Endothelial cell of umbilical vein (primary cell): ENCODE measurements around the gene EIF2B4. TPM values are rescaled to one million over a fixed set of nuclear protein-coding genes. Genes with fewer than 3 reads are reported as not detected.
A peak's percentile ranks its signal among the peaks of the same experiment; 100 is the strongest.

Experiments
- BruUV-seq: library from RNA; stranded (reverse); fragments of 400-500 nt; replicated peaks from 2 replicates; lab custom pipeline; 2021; lab: Mats Ljungman, UMichigan
- CTCF ChIA-PET: fragments of 300-600, 350-600 bp; sonication (Branson Sonifier 250); formaldehyde crosslinking; loops from one replicate; lab custom pipeline; 2021; ENCODE audit warnings: antibody characterized with exemption, inconsistent platforms; lab: Charles Lee
- POLR2A ChIA-PET: fragments of 300-600, 350-600 bp; sonication (Branson Sonifier 250); formaldehyde crosslinking; loops from one replicate; lab custom pipeline; 2021; ENCODE audit warnings: antibody characterized with exemption, inconsistent platforms; lab: Charles Lee
- DNase-seq: peaks from one replicate; pipeline ENCODE4 v3.0.0-alpha.2; 2011; ENCODE audit warnings: low read depth, low spot score
- FAIRE-seq: peaks from 2 replicates; lab custom pipeline; 2011; peaks lifted over from hg19 to GRCh38; lab: Jason Lieb, UNC
- H2AFZ ChIP-seq: 2 replicates; pipeline ENCODE4 v1.6.0; 2012; ENCODE audit warnings: low read depth, low read length, control low read depth, inconsistent platforms
- H3K27ac ChIP-seq: 2 replicates; pipeline ENCODE4 v1.5.1; 2011; ENCODE audit warnings: low read depth, mild to moderate bottlenecking, control low read depth, low read length, moderate library complexity; ENCODE audit not compliant: insufficient read depth
- H3K27me3 ChIP-seq, 2 experiments: 2 replicates each; pipeline versions ENCODE4 v1.6.0 to v1.6.1; 2011; ENCODE audit warnings: low read length in 2 of 2, mixed read lengths in 1 of 2; ENCODE audit not compliant: control insufficient read depth in 2 of 2, insufficient read depth in 2 of 2
- H3K36me3 ChIP-seq, 2 experiments: 2 replicates in 1 of 2; 3 replicates in 1 of 2; pipeline ENCODE4 v1.5.1; 2011; ENCODE audit warnings: low read length in 2 of 2, mild to moderate bottlenecking in 1 of 2, moderate library complexity in 1 of 2; ENCODE audit not compliant: control insufficient read depth in 2 of 2, insufficient read depth in 2 of 2; ENCODE audit errors: extremely low read depth in 1 of 2
- H3K4me1 ChIP-seq: 3 replicates; pipeline ENCODE4 v1.5.1; 2011; ENCODE audit warnings: mild to moderate bottlenecking, low read length; ENCODE audit not compliant: control insufficient read depth, insufficient read depth; ENCODE audit errors: extremely low read depth
- H3K4me2 ChIP-seq: 2 replicates; pipeline ENCODE4 v1.6.1; 2011; ENCODE audit warnings: low read length, control low read depth, mixed read lengths; ENCODE audit not compliant: insufficient read depth
- H3K4me3 ChIP-seq, 3 experiments: fragments of 200-600 bp in 1 of 3; sonication (generic), shearing (Covaris generic) in 1 of 3; replicated peaks in 1 of 3; 2 replicates each; pipeline ENCODE4 v1.5.1; 2011 to 2016; ENCODE audit warnings: control low read depth in 3 of 3, low read length in 3 of 3, mild to moderate bottlenecking in 2 of 3, inconsistent platforms in 1 of 3, low read depth in 1 of 3, moderate library complexity in 1 of 3; ENCODE audit not compliant: insufficient read depth in 1 of 3
- H3K79me2 ChIP-seq: 2 replicates; pipeline ENCODE4 v1.6.0; 2012; ENCODE audit warnings: low read length, inconsistent platforms; ENCODE audit not compliant: control insufficient read depth, insufficient read depth
- H3K9ac ChIP-seq: replicated peaks from 2 replicates; pipeline ENCODE3; 2011; ENCODE audit warnings: low read length, control low read depth; ENCODE audit not compliant: insufficient read depth; ENCODE audit errors: extremely low read depth
- H3K9me1 ChIP-seq: replicated peaks from 3 replicates; pipeline ENCODE4 v1.6.0; 2011; ENCODE audit warnings: mild to moderate bottlenecking, low read length; ENCODE audit not compliant: control insufficient read depth, insufficient read depth; ENCODE audit errors: extremely low read depth
- H3K9me3 ChIP-seq: replicated peaks from 2 replicates; pipeline ENCODE4 v1.5.1; 2012; ENCODE audit warnings: low read length, inconsistent platforms; ENCODE audit not compliant: control insufficient read depth, insufficient read depth
- H4K20me1 ChIP-seq: replicated peaks from 2 replicates; pipeline ENCODE3; 2011; ENCODE audit warnings: mild to moderate bottlenecking, low read length; ENCODE audit not compliant: control insufficient read depth, insufficient read depth; ENCODE audit errors: extremely low read depth
- FOS ChIP-seq: IDR thresholded peaks from 2 replicates; pipeline ENCODE4 v1.6.1; 2011; ENCODE audit warnings: mild to moderate bottlenecking, low read length, moderate library complexity, borderline replicate concordance; ENCODE audit not compliant: insufficient read depth
- POLR2A ChIP-seq: IDR thresholded peaks from 2 replicates; pipeline ENCODE4 v1.6.1; 2012; ENCODE audit warnings: low read depth, mild to moderate bottlenecking, control low read depth, low read length
- POLR2AphosphoS5 ChIP-seq: IDR thresholded peaks from 2 replicates; pipeline ENCODE4 v1.6.1; 2012; ENCODE audit warnings: low read depth, mild to moderate bottlenecking, control low read depth, low read length, moderate library complexity; ENCODE audit not compliant: insufficient read depth
- dilution Hi-C: fragments of 300-500 bp; cut with MboI; formaldehyde crosslinking; loops from one replicate; pipeline ENCODE4 v1.15.0; 2019; ENCODE audit warnings: low sequenced_read_pairs; ENCODE audit not compliant: extremely low pct_ligation_motif_present
- intact Hi-C: fragments of 100-400 bp; cut with micrococcal nuclease; formaldehyde crosslinking; loops from one replicate; pipeline ENCODE4 v1.10.0; 2022
- polyA plus RNA-seq, 4 experiments: library from polyadenylated mRNA; depleted of rRNA in 3 of 4; stranded (reverse) in 3 of 4; unstranded in 1 of 4; fragments of >200 nt; gene quantifications; 2 replicates each; pipeline versions ENCODE4 v1.2.1 to v1.2.3, GENCODE V29; 2011 to 2012; ENCODE audit warnings: missing spikeins in 1 of 4
- total RNA-seq: library from RNA; stranded (reverse); gene quantifications from 2 replicates; pipeline ENCODE4 v1.2.3, GENCODE V29; 2021
- TF ChIP-seq, protein P1 (sequence below): IDR thresholded peaks from 2 replicates; pipeline ENCODE4 v1.6.1; 2011; ENCODE audit not compliant: insufficient read depth, insufficient read length

Gene EIF2B4
- total and polyA plus RNA-seq, 2 donors (not counting 3 experiments of a cell fraction or from before 2014, with no cell fraction given) = 43.7 to 63.2 TPM

DNA sequence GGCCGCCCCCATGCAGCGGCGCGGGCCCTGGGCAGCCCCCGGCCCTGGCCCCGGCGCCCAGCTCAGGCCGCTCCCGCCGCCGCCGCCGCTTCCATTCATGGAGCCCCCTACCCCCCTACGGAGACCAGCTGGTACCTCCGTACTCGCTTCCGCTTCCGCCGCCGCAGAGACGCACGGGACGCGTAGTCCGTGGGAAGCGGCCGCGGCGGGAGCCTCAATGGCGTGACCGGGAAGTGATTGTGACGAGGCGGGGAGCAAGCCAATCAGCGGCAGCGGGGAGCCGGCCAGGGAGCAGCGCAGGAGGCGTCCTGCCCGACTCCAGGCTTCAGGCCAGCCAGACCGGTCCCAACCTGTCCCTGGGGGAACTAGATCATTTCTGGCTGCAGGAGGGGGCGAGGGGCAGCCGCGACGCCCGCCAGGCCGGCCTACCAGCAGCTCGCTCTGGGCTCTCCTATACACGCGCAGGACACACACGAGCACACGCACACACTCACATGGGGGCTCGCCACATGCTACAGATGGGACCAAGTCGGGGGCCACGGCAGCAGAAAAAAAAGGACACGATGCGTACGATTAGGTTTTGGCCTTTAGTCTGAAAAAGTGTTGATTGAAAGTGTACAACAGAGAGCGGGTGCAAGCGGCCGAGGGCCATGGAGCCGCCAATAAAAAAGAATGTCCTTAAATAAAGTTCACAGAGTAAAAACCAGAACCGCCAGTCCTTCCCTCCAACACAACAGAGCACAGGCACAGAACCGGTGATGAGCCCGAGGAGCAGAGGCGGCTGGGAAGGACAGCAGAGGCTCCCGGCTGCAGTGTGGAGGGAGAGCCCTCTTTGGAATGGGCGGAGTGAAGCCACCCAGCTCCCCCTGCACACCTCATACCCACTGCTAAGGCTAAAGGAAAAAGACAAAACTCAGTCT, 10.7 kb upstream of the EIF2B4 start, which contains the start of gene ZNF513:
TSS of gene ZNF513 (minus strand) at position 109 of the 920 bp plus-strand sequence. CDS start 208 bp downstream, outside the sequence.
- H3K9me3 ChIP-seq = no peaks in the 10 kb centered on the region
- H4K20me1 ChIP-seq = no peaks in the 10 kb centered on the region
- H3K27ac ChIP-seq = peak within 1 kb of the TSS; percentile 97
- peak within 1 kb of the TSS; percentile 94 for H3K4me2 ChIP-seq
- CTCF ChIA-PET = interaction anchor here (1.0 to 1.6 kb wide), 4 partner anchors 10 to 302 kb away, joined by 3 to 6 read pairs (median 4); partner anchors contain the start of gene NRBP1
- peak within 1 kb of the TSS; percentile 96 for H3K9ac ChIP-seq
- H3K27me3 ChIP-seq = no peaks in the 10 kb centered on the region
- H3K9me1 ChIP-seq = no peaks in the 10 kb centered on the region
- H3K4me3 ChIP-seq = peak within 1 kb of the TSS; percentile 75 to 85 (median 77)
- POLR2A ChIA-PET = no interaction called here
- dilution Hi-C loops (no loop called here), intact Hi-C loops (loop anchor here (1.0 to 2.0 kb wide), 3 partner anchors 11 to 169 kb away; partner anchors contain the start of genes ATRAID, EIF2B4, NRBP1 and SLC5A6)
- no peak for TF ChIP-seq FOS
- TF ChIP-seq, protein P1, sequence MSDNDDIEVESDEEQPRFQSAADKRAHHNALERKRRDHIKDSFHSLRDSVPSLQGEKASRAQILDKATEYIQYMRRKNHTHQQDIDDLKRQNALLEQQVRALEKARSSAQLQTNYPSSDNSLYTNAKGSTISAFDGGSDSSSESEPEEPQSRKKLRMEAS = no peak
- TF ChIP-seq POLR2AphosphoS5 = peak; percentile 94
- TF ChIP-seq POLR2A = no peak
- H3K36me3 ChIP-seq = peaks cover 23 to 50% of the 10 kb centered on the region in 2 experiments
- peak; percentile 92 for FAIRE-seq
- TSS peak; percentile 20 for BruUV-seq
- DNase-seq = peak; percentile 95
- H3K79me2 ChIP-seq = peaks cover 21% of the 10 kb centered on the region
- H3K4me1 ChIP-seq = peaks cover 17% of the 10 kb centered on the region
- peak within 1 kb of the TSS; percentile 18 for H2AFZ ChIP-seq
